ENCODE measurements around the gene DNAH9. TPM values are rescaled to one million over a fixed set of nuclear protein-coding genes. Genes with fewer than 3 reads are reported as not detected.

Gene DNAH9
- total and polyA plus RNA-seq, 8 donors = 0.28 to 18.3 (median 0.42) TPM; not detected in 2

GRCh38 chr17:11690681-11691080, 92.4 kb downstream of the DNAH9 start:
- Histone ChIP-seq H3K4me1 (no peaks in the 10 kb centered on the region), H3K27ac (no peak overlapping the region), H3K4me3 (no peak overlapping the region), H3K9me3 (no peaks in the 10 kb centered on the region), H3K36me3 (no peaks in the 10 kb centered on the region), H3K27me3 (no peaks in the 10 kb centered on the region)
- DNase-seq = no peak
- intact Hi-C loops (cut with DNase I; ENCODE audit: low total_unique reads) = no loop called here
- TF ChIP-seq POLR2A (IDR thresholded peaks at IDR 0.05) = no peak
- no peak for TF ChIP-seq EP300 (IDR thresholded peaks at IDR 0.05)
- TF ChIP-seq, protein P1, sequence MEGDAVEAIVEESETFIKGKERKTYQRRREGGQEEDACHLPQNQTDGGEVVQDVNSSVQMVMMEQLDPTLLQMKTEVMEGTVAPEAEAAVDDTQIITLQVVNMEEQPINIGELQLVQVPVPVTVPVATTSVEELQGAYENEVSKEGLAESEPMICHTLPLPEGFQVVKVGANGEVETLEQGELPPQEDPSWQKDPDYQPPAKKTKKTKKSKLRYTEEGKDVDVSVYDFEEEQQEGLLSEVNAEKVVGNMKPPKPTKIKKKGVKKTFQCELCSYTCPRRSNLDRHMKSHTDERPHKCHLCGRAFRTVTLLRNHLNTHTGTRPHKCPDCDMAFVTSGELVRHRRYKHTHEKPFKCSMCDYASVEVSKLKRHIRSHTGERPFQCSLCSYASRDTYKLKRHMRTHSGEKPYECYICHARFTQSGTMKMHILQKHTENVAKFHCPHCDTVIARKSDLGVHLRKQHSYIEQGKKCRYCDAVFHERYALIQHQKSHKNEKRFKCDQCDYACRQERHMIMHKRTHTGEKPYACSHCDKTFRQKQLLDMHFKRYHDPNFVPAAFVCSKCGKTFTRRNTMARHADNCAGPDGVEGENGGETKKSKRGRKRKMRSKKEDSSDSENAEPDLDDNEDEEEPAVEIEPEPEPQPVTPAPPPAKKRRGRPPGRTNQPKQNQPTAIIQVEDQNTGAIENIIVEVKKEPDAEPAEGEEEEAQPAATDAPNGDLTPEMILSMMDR (IDR thresholded peaks at IDR 0.05) = no peak
- TF ChIP-seq POLR2AphosphoS5 (IDR thresholded peaks at IDR 0.05) = no peak
- 71 to 86% (median 83%) methylated on average over 5 of the region's 5 CpGs for WGBS, 5 donors

DNA sequence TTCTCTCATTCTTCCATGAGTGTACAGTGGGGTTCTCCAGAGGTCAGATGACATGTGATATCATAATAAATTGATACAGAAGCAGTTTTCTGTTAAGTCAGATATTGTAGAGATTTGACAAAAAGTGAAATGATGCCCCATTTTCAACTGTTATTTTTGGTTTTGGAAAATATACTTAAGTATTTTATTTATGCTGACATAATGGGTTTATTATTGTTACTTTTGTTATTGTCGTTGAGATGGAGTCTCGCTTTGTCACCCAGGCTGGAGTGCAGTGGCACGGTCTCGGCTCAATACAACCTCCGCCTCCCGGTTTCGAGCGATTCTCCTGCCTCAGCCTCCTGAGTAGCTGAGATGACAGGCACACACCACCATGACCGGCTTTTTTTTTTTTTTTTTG, 94.4 kb downstream of the DNAH9 start:
- H3K36me3 ChIP-seq = no peaks in the 10 kb centered on the region
- no peak for DNase-seq
- intact Hi-C loops (cut with DNase I; ENCODE audit: low total_unique reads) = no loop called here
- no peaks in the 10 kb centered on the region for H3K9me3 ChIP-seq
- H3K4me3 ChIP-seq = no peak overlapping the region
- no peaks in the 10 kb centered on the region for H3K4me1 ChIP-seq
- WGBS, 5 donors = 94 to 98% (median 95%) methylated on average over 9 of the region's 9 CpGs
- no peak overlapping the region for H3K27ac ChIP-seq
- TF ChIP-seq POLR2AphosphoS5 (IDR thresholded peaks at IDR 0.05) = no peak
- no peak for TF ChIP-seq EP300 (IDR thresholded peaks at IDR 0.05)
- TF ChIP-seq, protein P1 (IDR thresholded peaks at IDR 0.05) = no peak
- no peak for TF ChIP-seq POLR2A (IDR thresholded peaks at IDR 0.05)
- no peaks in the 10 kb centered on the region for H3K27me3 ChIP-seq

- DNase-seq = no peak
- no peak overlapping the region for H3K27ac ChIP-seq
- H3K4me1 ChIP-seq = no peaks in the 10 kb centered on the region
- no peaks in the 10 kb centered on the region for H3K27me3 ChIP-seq
- H3K4me3 ChIP-seq = no peak overlapping the region
- intact Hi-C loops (cut with DNase I; ENCODE audit: low total_unique reads) = no loop called here
- no peaks in the 10 kb centered on the region for H3K36me3 ChIP-seq
- no peak for TF ChIP-seq POLR2A (IDR thresholded peaks at IDR 0.05)
- no peaks in the 10 kb centered on the region for H3K9me3 ChIP-seq
- WGBS, 5 donors = 91 to 95% (median 93%) methylated on average over 11 of the region's 11 CpGs
Measured at GRCh38 chr17:11693284-11693683, 95.0 kb downstream of the DNAH9 start.

DNA sequence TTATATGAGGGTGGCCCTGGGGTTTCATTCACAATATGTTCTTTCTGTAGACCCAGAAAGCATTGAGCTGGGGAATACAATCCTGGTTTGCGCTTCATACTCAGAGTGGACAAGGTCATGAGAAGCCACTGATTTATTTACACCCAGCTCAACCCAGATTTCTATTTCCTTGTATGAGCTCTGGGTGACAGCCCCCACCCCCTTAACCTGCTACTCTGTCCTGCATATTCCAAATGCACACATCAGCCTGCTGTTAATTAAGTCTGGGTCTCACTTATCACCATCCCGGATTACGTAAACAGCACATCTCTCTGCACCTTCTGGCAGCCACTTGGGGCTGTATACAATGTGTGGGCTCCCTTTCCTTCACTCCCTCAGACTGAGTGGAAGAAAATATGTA, 102.4 kb downstream of the DNAH9 start:
- Histone ChIP-seq H3K27ac (no peak overlapping the region), H3K27me3 (peaks cover 0 to 7% (median 0%) of the 10 kb centered on the region in 3 donors), H3K4me3 (no peak overlapping the region), H3K9me3 (no peaks in the 10 kb centered on the region), H3K36me3 (no peaks in the 10 kb centered on the region), H3K4me1 (no peaks in the 10 kb centered on the region)
- no peak for DNase-seq
- WGBS, 5 donors = 65 to 77% (median 75%) methylated on average over 3 of the region's 3 CpGs
- intact Hi-C loops (cut with DNase I; ENCODE audit: low total_unique reads) = no loop called here
- TF ChIP-seq POLR2A (IDR thresholded peaks at IDR 0.05) = no peak
- TF ChIP-seq, protein P1 (IDR thresholded peaks at IDR 0.05) = no peak
- TF ChIP-seq POLR2AphosphoS5 (IDR thresholded peaks at IDR 0.05) = no peak
- TF ChIP-seq EP300 (IDR thresholded peaks at IDR 0.05) = no peak

DNA sequence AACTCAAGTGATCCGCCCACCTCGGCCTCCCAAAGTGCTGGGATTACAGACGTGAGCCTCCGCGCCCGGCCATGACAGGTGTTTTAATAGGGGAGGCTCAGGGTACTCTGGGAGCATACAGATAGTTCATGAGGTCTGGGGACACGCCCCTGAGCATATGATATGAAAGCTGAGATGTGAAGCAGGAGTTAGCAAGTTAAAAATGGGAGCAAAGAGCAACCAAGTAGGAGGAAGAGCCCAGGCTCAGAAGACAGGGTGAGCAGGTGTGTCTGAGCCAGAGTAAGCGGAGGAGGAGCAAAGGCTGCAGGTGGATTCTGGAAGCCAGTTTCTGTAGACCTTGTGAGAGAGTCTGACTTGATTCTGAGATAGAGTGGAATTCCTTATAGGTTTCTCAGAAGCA, 103.6 kb downstream of the DNAH9 start:
- TF ChIP-seq, protein P1 (IDR thresholded peaks at IDR 0.05) = no peak
- TF ChIP-seq POLR2A (IDR thresholded peaks at IDR 0.05) (no peak), EP300 (IDR thresholded peaks at IDR 0.05) (no peak), POLR2AphosphoS5 (IDR thresholded peaks at IDR 0.05) (no peak)
- DNase-seq = no peak

More for the DNA sequence above, 103.6 kb downstream of the DNAH9 start:
- Histone ChIP-seq H3K4me3 (no peak overlapping the region), H3K27ac (no peak overlapping the region), H3K27me3 (peaks cover 0 to 7% (median 0%) of the 10 kb centered on the region in 3 donors), H3K36me3 (no peaks in the 10 kb centered on the region), H3K9me3 (no peaks in the 10 kb centered on the region), H3K4me1 (no peaks in the 10 kb centered on the region)
- 73 to 78% (median 75%) methylated on average over 8 of the region's 8 CpGs for WGBS, 5 donors
- intact Hi-C loops (cut with DNase I; ENCODE audit: low total_unique reads) = no loop called here
